Coronary artery (tissue), 2 donors: ENCODE measurements around the gene UBR3.

ENCODE experiments used
- DNase-seq: peaks from one replicate; pipeline ENCODE4 v3.0.0-alpha.2; 2017; ENCODE audit warnings: low spot score
- H3K27ac ChIP-seq, 2 donors: fragments of 200-600 bp; sonication (generic); one replicate each; pipeline ENCODE4 v1.5.1; 2016 to 2019
- H3K4me3 ChIP-seq: fragments of 200-600 bp; sonication (generic); 2 replicates; pipeline ENCODE4 v1.5.1; 2016; ENCODE audit warnings: mild to moderate bottlenecking, moderate library complexity
- CTCF ChIP-seq: fragments of 200-600 bp; sonication (generic); IDR thresholded peaks from one replicate; pipeline ENCODE4 v1.5.1; 2019; ENCODE audit warnings: antibody characterized with exemption

The UBR3 gene

GRCh38 chr2:170047331-170048065, 220.2 kb downstream of the UBR3 start:
- TF ChIP-seq CTCF = no peak
- H3K4me3 ChIP-seq = no peak overlapping the region
- no peak overlapping the region for H3K27ac ChIP-seq
- no peak for DNase-seq

- H3K27ac ChIP-seq = no peak overlapping the region
- no peak overlapping the region for H3K4me3 ChIP-seq
- no peak for TF ChIP-seq CTCF
- DNase-seq = no peak
Observed at GRCh38 chr2:170052151-170052550, 224.9 kb downstream of the UBR3 start.

- H3K27ac ChIP-seq = no peak overlapping the region
- no peak for DNase-seq
- no peak for TF ChIP-seq CTCF
- no peak overlapping the region for H3K4me3 ChIP-seq
Observed at GRCh38 chr2:170054997-170055396, 227.7 kb downstream of the UBR3 start.

DNA sequence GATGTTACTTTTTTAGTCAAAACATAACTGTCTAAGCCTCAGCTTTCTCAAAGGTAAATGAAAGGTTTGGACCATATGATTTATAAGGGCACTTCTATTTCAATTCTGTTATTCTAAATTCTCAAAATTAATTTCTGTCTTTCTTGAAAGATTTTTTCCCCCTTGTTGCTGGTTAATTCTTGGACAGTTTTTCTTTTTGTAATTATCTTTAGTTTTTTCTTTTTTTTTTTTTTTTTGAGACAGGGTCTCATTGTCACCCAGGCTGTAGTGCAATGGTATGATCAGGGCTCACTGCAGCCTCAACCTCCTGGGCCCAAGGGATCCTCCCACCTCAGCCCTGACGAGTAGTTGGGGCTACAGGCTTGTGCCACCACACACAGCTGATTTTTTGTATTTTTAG, 229.6 kb downstream of the UBR3 start:
- no peak overlapping the region for H3K27ac ChIP-seq
- TF ChIP-seq CTCF = no peak
- DNase-seq = no peak
- no peak overlapping the region for H3K4me3 ChIP-seq

DNA sequence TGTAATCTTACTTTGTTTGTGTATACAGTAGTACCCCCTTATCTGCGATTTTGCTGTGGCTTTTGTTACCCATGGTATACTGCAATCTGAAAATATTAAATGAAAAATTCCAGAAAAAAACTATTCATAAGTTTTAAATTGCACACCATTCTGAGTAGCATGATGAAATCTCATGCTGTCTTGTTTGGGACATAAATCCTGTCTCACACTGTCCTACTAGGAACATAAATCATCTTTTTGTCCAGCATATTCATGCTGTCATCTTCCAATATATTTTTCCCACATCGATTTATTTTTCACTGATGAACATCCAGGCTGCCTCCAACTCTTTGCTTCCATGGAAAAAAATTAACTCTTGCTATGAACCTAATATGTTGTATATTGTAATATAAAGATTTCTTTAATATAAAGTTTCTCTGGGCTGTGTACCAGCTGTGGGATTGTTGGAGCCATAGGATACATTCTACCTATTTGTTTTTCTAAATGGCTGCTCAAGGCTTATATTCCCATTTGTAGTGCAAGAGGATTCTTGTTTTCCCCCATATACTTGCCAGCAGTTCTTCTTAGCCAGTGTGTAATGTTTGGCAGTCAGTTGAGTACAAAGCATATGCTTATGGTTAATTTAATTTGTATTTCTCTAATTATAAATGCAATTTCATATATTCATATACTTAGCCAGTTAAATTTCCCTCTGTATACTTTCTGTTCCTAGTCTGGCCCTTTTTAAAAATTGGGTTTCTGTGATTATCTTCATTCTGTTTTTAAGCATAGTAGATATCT, 236.4 kb downstream of the UBR3 start:
- no peak for DNase-seq
- Histone ChIP-seq H3K4me3 (no peak overlapping the region), H3K27ac (no peak overlapping the region)
- no peak for TF ChIP-seq CTCF

GRCh38 chr2:170070778-170071177, 243.5 kb downstream of the UBR3 start:
- Histone ChIP-seq H3K4me3 (no peak overlapping the region), H3K27ac (no peak overlapping the region)
- TF ChIP-seq CTCF = no peak
- DNase-seq = no peak

DNA sequence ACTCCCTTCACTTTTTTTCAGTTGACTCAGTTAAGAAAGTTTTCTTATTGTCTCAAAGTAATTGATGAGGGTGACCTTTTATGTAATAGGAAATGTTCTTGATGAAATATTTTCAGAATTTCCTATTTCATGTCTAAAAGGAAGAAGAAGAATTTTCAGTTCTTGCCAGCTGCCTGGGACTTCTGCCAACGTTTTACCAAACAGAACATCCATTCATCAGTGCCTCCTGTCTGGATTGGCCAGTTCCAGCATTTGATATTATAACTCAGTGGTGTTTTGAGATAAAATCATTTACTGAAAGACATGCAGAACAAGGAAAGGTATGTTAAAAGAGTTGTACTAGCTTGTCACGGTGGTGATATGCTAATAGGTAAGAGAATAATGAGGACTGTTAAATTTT, 246.0 kb downstream of the UBR3 start:
- no peak for DNase-seq
- H3K4me3 ChIP-seq = no peak overlapping the region
- H3K27ac ChIP-seq = no peak overlapping the region
- no peak for TF ChIP-seq CTCF
